HFF-Myc (cell line): ENCODE results near the gene SAP30BP.

Source experiments
- DNase-seq: peaks from one replicate; pipeline ENCODE4 v3.0.0-alpha.2; 2011; ENCODE audit warnings: low read depth; ENCODE audit errors: extremely low read depth
- H3K4me3 ChIP-seq: replicated peaks from 2 replicates; pipeline ENCODE4 v1.5.1; 2011; ENCODE audit warnings: low read depth, mild to moderate bottlenecking, control low read depth, low read length
- TF ChIP-seq, protein P1 (sequence below): IDR thresholded peaks from 2 replicates; pipeline ENCODE4 v1.5.1; 2012; ENCODE audit warnings: mild to moderate bottlenecking, low read depth, low read length, control low read depth; ENCODE audit errors: missing control alignments

SAP30BP gene

DNA sequence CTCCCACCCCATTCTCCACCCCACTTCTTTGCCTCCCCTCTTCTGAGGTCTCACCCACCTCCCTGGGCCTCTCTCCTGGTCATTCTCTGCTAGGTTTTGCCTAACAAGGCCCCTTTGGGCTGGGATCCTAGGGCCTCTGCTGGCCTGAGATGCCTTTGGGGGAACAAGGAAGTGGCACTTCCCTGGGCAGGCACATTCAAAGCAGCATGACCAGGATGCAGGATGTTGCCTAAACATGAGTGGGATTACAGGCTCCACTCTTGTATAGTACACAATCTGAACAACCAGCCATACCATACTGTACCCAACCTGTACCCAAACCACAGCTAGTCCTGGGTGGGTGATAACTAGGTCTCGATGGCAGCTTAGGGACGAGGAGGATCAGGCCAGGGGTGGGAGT, 88.9 kb downstream of the SAP30BP start:
- DNase-seq: no peak

GRCh38 chr17:75756451-75757085, 89.4 kb downstream of the SAP30BP start:
- no peak for DNase-seq
- no peak overlapping the region for H3K4me3 ChIP-seq
- TF ChIP-seq, protein P1, sequence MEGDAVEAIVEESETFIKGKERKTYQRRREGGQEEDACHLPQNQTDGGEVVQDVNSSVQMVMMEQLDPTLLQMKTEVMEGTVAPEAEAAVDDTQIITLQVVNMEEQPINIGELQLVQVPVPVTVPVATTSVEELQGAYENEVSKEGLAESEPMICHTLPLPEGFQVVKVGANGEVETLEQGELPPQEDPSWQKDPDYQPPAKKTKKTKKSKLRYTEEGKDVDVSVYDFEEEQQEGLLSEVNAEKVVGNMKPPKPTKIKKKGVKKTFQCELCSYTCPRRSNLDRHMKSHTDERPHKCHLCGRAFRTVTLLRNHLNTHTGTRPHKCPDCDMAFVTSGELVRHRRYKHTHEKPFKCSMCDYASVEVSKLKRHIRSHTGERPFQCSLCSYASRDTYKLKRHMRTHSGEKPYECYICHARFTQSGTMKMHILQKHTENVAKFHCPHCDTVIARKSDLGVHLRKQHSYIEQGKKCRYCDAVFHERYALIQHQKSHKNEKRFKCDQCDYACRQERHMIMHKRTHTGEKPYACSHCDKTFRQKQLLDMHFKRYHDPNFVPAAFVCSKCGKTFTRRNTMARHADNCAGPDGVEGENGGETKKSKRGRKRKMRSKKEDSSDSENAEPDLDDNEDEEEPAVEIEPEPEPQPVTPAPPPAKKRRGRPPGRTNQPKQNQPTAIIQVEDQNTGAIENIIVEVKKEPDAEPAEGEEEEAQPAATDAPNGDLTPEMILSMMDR: no peak

More for the DNA sequence above, 88.9 kb downstream of the SAP30BP start:
- TF ChIP-seq, protein P1: no peak
- H3K4me3 ChIP-seq: no peak overlapping the region

GRCh38 chr17:75757086-75757681, 90.0 kb downstream of the SAP30BP start:
- no peak for DNase-seq
- H3K4me3 ChIP-seq: no peak overlapping the region
- TF ChIP-seq, protein P1: no peak
